ENCODE results near the gene PCP4. TPM values are rescaled to one million over a fixed set of nuclear protein-coding genes. Genes with fewer than 3 reads are reported as not detected.

The PCP4 gene
- total RNA-seq, 8 experiments from 2014 or later: 3.3 to 36.4 (median 18.7) TPM; not detected in 3

DNA sequence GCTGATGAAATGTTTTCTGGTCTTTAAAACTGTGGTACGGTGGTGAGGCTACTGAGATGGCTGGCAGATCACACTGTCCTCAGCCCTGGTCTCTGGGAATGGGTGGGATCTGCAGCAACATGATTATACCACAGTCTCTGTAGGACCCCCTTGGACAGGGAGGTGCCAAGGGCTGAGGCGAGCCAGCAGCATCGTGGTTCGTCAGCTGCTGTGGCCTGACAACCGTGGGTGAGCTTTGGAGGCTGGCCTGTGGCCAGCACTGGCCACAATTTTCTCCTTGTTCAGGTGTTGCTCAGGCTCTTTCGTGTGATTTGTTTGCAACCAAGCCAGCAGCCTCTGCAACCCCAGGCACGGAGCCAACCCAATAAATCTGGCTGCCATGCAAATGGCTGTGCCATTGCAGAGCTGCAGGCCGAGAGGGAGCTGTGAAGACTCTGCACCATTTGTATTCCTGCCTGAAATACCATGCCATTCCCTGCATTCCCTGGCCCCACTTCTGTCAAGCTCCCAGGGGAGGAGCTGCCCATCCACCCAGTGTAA lies 70.9 kb downstream of the PCP4 start:
- Histone ChIP-seq H3K4me3 (no peak overlapping the region), H3K27ac (no peak overlapping the region), H3K4me1 (replicated peaks in 1 of 2) (no peaks in the 10 kb centered on the region)
- in situ Hi-C loops (cut with MboI; ENCODE audit: low pct_unique_long_range_greater_than_20kb in 2 of 9, low sequenced_read_pairs in 9 of 9, unreplicated experiment in 9 of 9): no loop called here
- WGBS, 10 experiments: 0 to 88% (median 26%) methylated on average over 1 to 8 of the region's 8 CpGs; no CpG with 5 or more reads in 3 of the 10 experiments
- peak in 3 of 8 experiments; percentile 35 to 92 (median 84) for ATAC-seq (replicated peaks in 6 of 8)

DNA sequence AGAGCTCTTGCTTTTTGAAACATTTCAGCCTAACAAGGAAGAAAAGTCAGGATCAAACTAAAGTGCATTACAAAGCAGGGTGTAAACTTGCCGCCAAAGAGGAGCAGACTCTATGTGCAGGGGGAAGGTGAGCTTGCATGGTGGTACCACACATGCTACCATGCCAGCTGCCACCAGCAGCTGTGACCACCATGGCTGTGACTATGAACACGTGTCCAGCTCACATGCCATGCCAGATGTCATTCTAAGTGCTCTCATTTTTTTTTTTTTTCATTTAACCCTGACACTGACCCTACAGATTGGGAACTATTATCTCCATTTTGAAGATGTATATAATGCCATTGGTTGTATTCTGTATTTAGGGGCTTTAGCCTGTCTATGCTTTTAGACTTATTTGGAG lies 79.0 kb downstream of the PCP4 start:
- 33 to 100% (median 70%) methylated on average over 1 to 2 of the region's 2 CpGs; no CpG with 5 or more reads in 5 of the 10 experiments for WGBS, 10 experiments
- no peaks in the 10 kb centered on the region for H3K4me1 ChIP-seq (replicated peaks in 1 of 2)
- in situ Hi-C loops (cut with MboI; ENCODE audit: low pct_unique_long_range_greater_than_20kb in 2 of 9, low sequenced_read_pairs in 9 of 9, unreplicated experiment in 9 of 9): no loop called here
- H3K27ac ChIP-seq: no peak overlapping the region
- no peak overlapping the region for H3K4me3 ChIP-seq
- no peak for ATAC-seq (replicated peaks in 6 of 8)

- in situ Hi-C loops (cut with MboI; ENCODE audit: low pct_unique_long_range_greater_than_20kb in 2 of 9, low sequenced_read_pairs in 9 of 9, unreplicated experiment in 9 of 9): no loop called here
- no peaks in the 10 kb centered on the region for H3K4me1 ChIP-seq (replicated peaks in 1 of 2)
- no peak overlapping the region for H3K4me3 ChIP-seq
- no peak overlapping the region for H3K27ac ChIP-seq
- ATAC-seq (replicated peaks in 6 of 8): no peak
- WGBS, 10 experiments: 0 to 75% (median 33%) methylated on average over 1 of the region's 1 CpG; no CpG with 5 or more reads in 2 of the 10 experiments
Observed at GRCh38 chr21:39947031-39947430, 79.8 kb downstream of the PCP4 start.

- 10 to 80% (median 63%) methylated on average over 1 to 18 of the region's 18 CpGs for WGBS, 10 experiments
- H3K4me1 ChIP-seq (replicated peaks in 1 of 2): no peaks in the 10 kb centered on the region
- ATAC-seq (replicated peaks in 6 of 8): no peak
- in situ Hi-C loops (cut with MboI; ENCODE audit: low pct_unique_long_range_greater_than_20kb in 2 of 9, low sequenced_read_pairs in 9 of 9, unreplicated experiment in 9 of 9): no loop called here
- no peak overlapping the region for H3K4me3 ChIP-seq
- no peak overlapping the region for H3K27ac ChIP-seq
Observed at GRCh38 chr21:39951183-39952101, 84.2 kb downstream of the PCP4 start.

DNA sequence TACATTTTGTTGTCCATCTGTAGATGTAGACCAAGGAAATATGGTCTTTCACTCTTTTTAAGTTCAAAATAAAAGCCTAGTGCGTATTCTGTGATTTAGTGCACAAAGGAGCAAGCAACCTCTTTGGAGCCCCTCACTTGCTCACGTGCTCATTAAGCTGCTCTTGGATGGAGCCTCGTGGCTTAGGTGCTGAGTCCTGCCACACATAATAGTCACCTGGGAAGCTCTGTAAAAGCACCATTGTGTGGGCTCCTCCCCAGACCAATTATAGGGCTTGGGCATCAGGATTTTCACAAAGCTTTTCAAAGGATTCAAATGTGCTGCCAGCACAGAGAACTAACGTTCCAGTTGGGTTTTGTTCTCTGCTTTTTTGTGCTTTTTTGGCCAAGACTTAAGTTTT lies 85.0 kb downstream of the PCP4 start:
- WGBS, 10 experiments: 0 to 92% (median 40%) methylated on average over 1 to 4 of the region's 4 CpGs; no CpG with 5 or more reads in 1 of the 10 experiments
- H3K4me1 ChIP-seq (replicated peaks in 1 of 2): no peaks in the 10 kb centered on the region
- H3K27ac ChIP-seq: no peak overlapping the region
- no peak overlapping the region for H3K4me3 ChIP-seq
- no peak for ATAC-seq (replicated peaks in 6 of 8)
- in situ Hi-C loops (cut with MboI; ENCODE audit: low pct_unique_long_range_greater_than_20kb in 2 of 9, low sequenced_read_pairs in 9 of 9, unreplicated experiment in 9 of 9): no loop called here

DNA sequence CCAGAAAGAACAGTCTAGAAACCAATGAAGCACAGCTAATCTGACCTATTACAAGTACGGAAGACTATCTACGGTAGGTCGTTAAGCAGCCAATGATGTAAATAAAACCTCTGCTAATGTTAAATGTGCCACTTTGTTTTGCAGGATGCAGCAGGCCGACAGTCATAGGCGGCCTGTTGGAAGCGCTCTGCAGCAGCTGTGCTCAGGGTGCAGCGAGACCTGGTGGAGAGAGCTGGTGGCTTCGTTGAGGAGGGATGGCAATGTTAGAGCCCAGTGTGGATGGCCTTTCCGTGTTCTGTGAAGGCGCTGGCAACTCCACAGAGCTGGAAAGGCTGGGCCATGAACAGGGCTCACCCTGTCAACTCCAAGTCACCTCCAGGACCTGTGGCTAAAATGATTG lies 87.3 kb downstream of the PCP4 start:
- Histone ChIP-seq H3K27ac (no peak overlapping the region), H3K4me3 (no peak overlapping the region), H3K4me1 (replicated peaks in 1 of 2) (no peaks in the 10 kb centered on the region)
- in situ Hi-C loops (cut with MboI; ENCODE audit: low pct_unique_long_range_greater_than_20kb in 2 of 9, low sequenced_read_pairs in 9 of 9, unreplicated experiment in 9 of 9): no loop called here
- ATAC-seq (replicated peaks in 6 of 8): peak in 2 of 8 experiments; percentile 14 to 24
- 27 to 100% (median 76%) methylated on average over 1 to 9 of the region's 10 CpGs; no CpG with 5 or more reads in 4 of the 10 experiments for WGBS, 10 experiments

DNA sequence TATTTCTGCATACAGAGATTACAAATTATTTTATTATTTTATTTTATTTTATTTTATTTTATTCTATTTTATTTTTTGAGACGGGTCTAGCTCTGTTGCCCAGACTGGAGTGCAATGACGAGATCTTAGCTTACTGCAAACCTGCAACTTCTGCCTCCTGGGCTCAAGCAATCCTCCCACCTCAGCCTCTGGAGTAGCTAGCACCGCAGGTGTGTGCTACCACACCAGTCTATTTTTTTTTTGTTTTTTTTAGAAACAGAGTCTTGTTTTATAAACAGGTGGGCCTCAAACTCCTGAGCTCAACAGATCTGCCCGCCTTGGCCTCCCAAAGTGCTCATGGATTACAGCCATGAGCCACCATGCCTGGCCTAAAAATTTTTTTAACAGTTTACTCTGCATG lies 88.1 kb downstream of the PCP4 start:
- Histone ChIP-seq H3K4me3 (no peak overlapping the region), H3K4me1 (replicated peaks in 1 of 2) (no peaks in the 10 kb centered on the region), H3K27ac (no peak overlapping the region)
- ATAC-seq (replicated peaks in 6 of 8): no peak
- WGBS, 10 experiments: 0 to 100% (median 77%) methylated on average over 1 to 4 of the region's 4 CpGs
- in situ Hi-C loops (cut with MboI; ENCODE audit: low pct_unique_long_range_greater_than_20kb in 2 of 9, low sequenced_read_pairs in 9 of 9, unreplicated experiment in 9 of 9): no loop called here

- H3K4me1 ChIP-seq (replicated peaks in 1 of 2): no peaks in the 10 kb centered on the region
- no peak overlapping the region for H3K27ac ChIP-seq
- in situ Hi-C loops (cut with MboI; ENCODE audit: low pct_unique_long_range_greater_than_20kb in 2 of 9, low sequenced_read_pairs in 9 of 9, unreplicated experiment in 9 of 9): no loop called here
- H3K4me3 ChIP-seq: no peak overlapping the region
- no peak for ATAC-seq (replicated peaks in 6 of 8)
- WGBS, 10 experiments: 0 to 100% (median 57%) methylated on average over 1 to 4 of the region's 4 CpGs; no CpG with 5 or more reads in 1 of the 10 experiments
Observed at GRCh38 chr21:39956586-39956985, 89.3 kb downstream of the PCP4 start.

DNA sequence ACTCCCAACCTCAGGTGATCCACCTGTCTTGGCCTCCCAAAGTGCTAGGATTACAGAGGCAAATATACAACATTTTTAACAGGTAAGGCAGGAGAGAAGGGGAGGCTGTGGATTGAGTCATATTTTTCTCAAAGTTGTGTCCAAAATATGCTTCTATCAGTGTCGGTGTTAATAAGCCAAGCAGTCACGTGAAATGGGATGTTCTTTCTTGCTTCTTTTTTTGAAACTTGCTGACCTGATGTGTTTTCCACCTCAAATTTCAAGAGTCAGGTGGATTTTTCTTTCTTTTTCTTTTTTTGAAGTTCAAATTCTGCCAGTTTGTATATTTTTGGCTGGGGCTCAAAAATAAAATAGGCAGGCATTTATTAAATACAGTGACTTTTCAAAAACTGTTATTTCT lies 91.5 kb downstream of the PCP4 start:
- WGBS, 10 experiments: 20 to 100% (median 56%) methylated on average over 1 to 2 of the region's 2 CpGs; no CpG with 5 or more reads in 2 of the 10 experiments
- Histone ChIP-seq H3K27ac (no peak overlapping the region), H3K4me3 (no peak overlapping the region), H3K4me1 (replicated peaks in 1 of 2) (no peaks in the 10 kb centered on the region)
- in situ Hi-C loops (cut with MboI; ENCODE audit: low pct_unique_long_range_greater_than_20kb in 2 of 9, low sequenced_read_pairs in 9 of 9, unreplicated experiment in 9 of 9): no loop called here
- ATAC-seq (replicated peaks in 6 of 8): no peak

- Histone ChIP-seq H3K4me3 (no peak overlapping the region), H3K27ac (no peak overlapping the region), H3K4me1 (replicated peaks in 1 of 2) (no peaks in the 10 kb centered on the region)
- ATAC-seq (replicated peaks in 6 of 8): no peak
- 0 to 83% (median 49%) methylated on average over 1 of the region's 1 CpG; no CpG with 5 or more reads in 4 of the 10 experiments for WGBS, 10 experiments
- in situ Hi-C loops (cut with MboI; ENCODE audit: low pct_unique_long_range_greater_than_20kb in 2 of 9, low sequenced_read_pairs in 9 of 9, unreplicated experiment in 9 of 9): no loop called here
Observed at GRCh38 chr21:39961251-39961650, 94.0 kb downstream of the PCP4 start.

DNA sequence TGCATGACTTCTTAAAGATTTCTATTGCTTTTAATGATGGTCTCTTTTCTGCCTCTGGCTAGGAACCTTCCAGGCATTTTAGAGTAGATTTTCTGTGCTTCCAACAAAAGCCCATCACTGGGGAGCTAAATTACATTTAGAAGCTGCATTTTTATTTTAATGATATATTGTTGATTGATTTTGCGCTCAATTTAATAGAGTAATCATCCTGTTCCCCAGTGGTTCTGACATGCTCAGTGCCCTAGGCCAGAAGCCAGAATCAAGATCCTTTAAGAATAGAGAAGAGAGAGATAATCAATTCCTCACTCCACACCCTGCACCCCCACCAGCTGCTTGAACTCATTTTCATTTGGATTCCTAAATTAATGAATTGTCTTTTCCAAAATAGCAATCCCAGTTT lies 97.8 kb downstream of the PCP4 start:
- Histone ChIP-seq H3K27ac (no peak overlapping the region), H3K4me1 (replicated peaks in 1 of 2) (no peaks in the 10 kb centered on the region), H3K4me3 (no peak overlapping the region)
- in situ Hi-C loops (cut with MboI; ENCODE audit: low pct_unique_long_range_greater_than_20kb in 2 of 9, low sequenced_read_pairs in 9 of 9, unreplicated experiment in 9 of 9): no loop called here
- no peak for ATAC-seq (replicated peaks in 6 of 8)
- WGBS, 10 experiments: 0 to 100% (median 50%) methylated on average over 1 of the region's 1 CpG; no CpG with 5 or more reads in 4 of the 10 experiments

DNA sequence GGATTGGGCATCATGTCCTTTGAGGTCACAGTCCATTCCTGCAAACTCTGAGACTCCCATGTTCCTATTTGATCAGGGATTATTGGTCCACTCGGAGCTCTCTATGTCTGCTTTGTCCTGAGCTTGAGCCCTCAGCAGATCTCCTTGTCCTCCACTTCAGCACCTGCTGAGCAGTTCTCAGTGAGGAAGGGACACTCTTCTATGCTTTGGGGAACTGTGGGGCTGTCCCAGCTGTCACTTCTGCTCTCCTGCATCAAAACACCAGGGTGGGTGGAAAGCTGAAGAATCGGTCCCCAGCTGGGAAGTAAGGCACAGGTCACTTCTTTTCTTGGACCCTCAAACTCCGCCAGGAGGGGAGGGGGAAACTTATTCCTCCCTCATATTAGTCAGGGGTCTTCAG lies 99.5 kb downstream of the PCP4 start:
- H3K27ac ChIP-seq: no peak overlapping the region
- ATAC-seq (replicated peaks in 6 of 8): no peak
- H3K4me3 ChIP-seq: no peak overlapping the region
- H3K4me1 ChIP-seq (replicated peaks in 1 of 2): peaks cover 0 to 3% of the 10 kb centered on the region in 2 donors
- 10 to 100% (median 60%) methylated on average over 1 to 3 of the region's 3 CpGs; no CpG with 5 or more reads in 5 of the 10 experiments for WGBS, 10 experiments
- in situ Hi-C loops (cut with MboI; ENCODE audit: low pct_unique_long_range_greater_than_20kb in 2 of 9, low sequenced_read_pairs in 9 of 9, unreplicated experiment in 9 of 9): no loop called here

DNA sequence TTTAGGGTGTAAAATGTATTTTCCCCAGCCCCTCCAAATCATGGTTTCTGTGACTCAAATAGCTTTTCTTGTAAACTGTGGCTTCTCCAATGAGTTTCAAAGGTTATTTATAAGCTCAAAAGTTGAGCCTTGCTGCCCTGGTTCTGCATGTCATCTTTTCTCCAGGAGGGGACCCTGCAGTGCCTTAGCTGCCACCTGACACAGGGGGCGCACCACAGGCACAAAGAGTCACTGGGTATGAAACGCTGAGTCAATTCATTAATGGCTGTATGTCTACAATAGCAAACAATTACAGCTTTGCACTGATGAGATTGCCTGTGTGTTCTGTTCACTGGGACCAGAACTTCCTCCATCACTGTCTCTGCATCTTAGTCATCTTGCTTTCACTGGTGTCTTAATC lies 100.8 kb downstream of the PCP4 start:
- ATAC-seq (replicated peaks in 6 of 8): no peak
- in situ Hi-C loops (cut with MboI; ENCODE audit: low pct_unique_long_range_greater_than_20kb in 2 of 9, low sequenced_read_pairs in 9 of 9, unreplicated experiment in 9 of 9): no loop called here
- H3K27ac ChIP-seq: no peak overlapping the region
- no peak overlapping the region for H3K4me3 ChIP-seq
- H3K4me1 ChIP-seq (replicated peaks in 1 of 2): peaks cover 0 to 12% of the 10 kb centered on the region in 2 donors
- WGBS, 10 experiments: 21 to 80% (median 33%) methylated on average over 1 to 2 of the region's 2 CpGs; no CpG with 5 or more reads in 5 of the 10 experiments

Measured in motor neuron (in vitro differentiated cells).